ENCODE results near the gene AIPL1.

AIPL1 gene

GRCh38 chr17:6381526-6382465 is 53.1 kb downstream of the AIPL1 start:
- H3K27me3 Mint-ChIP-seq (ENCODE audit: low read depth): peaks cover 14% of the 10 kb centered on the region
- no peak for TF ChIP-seq CTCF (IDR thresholded peaks at IDR 0.05; ENCODE audit: unreplicated experiment in 3 of 3)
- H3K9me3 Mint-ChIP-seq: peaks cover 9% of the 10 kb centered on the region
- no peaks in the 10 kb centered on the region for H3K36me3 Mint-ChIP-seq (ENCODE audit: low read depth)
- no peak overlapping the region for H3K4me3 Mint-ChIP-seq
- no peaks in the 10 kb centered on the region for H3K4me1 Mint-ChIP-seq
- no peak overlapping the region for H3K27ac Mint-ChIP-seq

- TF ChIP-seq CTCF (IDR thresholded peaks at IDR 0.05; ENCODE audit: unreplicated experiment in 3 of 3): no peak
- no peak overlapping the region for H3K27ac Mint-ChIP-seq
- H3K27me3 Mint-ChIP-seq (ENCODE audit: low read depth): peaks cover 14% of the 10 kb centered on the region
- H3K9me3 Mint-ChIP-seq: peaks cover 9% of the 10 kb centered on the region
- H3K4me1 Mint-ChIP-seq: no peaks in the 10 kb centered on the region
- H3K36me3 Mint-ChIP-seq (ENCODE audit: low read depth): no peaks in the 10 kb centered on the region
- no peak overlapping the region for H3K4me3 Mint-ChIP-seq
Measured at GRCh38 chr17:6380915-6381438, 53.9 kb downstream of the AIPL1 start.

- peaks cover 9% of the 10 kb centered on the region for H3K4me1 Mint-ChIP-seq
- peaks cover 24% of the 10 kb centered on the region for H3K27me3 Mint-ChIP-seq (ENCODE audit: low read depth)
- H3K36me3 Mint-ChIP-seq (ENCODE audit: low read depth): no peaks in the 10 kb centered on the region
Measured at GRCh38 chr17:6377906-6378305, 57.0 kb downstream of the AIPL1 start.

GRCh38 chr17:6376931-6377361 is 58.0 kb downstream of the AIPL1 start:
- TF ChIP-seq CTCF (IDR thresholded peaks at IDR 0.05; ENCODE audit: unreplicated experiment in 3 of 3): no peak
- no peak overlapping the region for H3K27ac Mint-ChIP-seq

More at GRCh38 chr17:6377906-6378305, 57.0 kb downstream of the AIPL1 start:
- Mint-ChIP-seq H3K27ac (no peak overlapping the region), H3K4me3 (no peak overlapping the region), H3K9me3 (peaks cover 9% of the 10 kb centered on the region)
- no peak for TF ChIP-seq CTCF (IDR thresholded peaks at IDR 0.05; ENCODE audit: unreplicated experiment in 3 of 3)

GRCh38 chr17:6374761-6375312 is 60.1 kb downstream of the AIPL1 start:
- H3K36me3 Mint-ChIP-seq (ENCODE audit: low read depth): no peaks in the 10 kb centered on the region
- peaks cover 21% of the 10 kb centered on the region for H3K27me3 Mint-ChIP-seq (ENCODE audit: low read depth)
- H3K27ac Mint-ChIP-seq: peak overlapping the region in 2 of 3 experiments; percentile 0 to 28
- peak overlapping the region in 2 of 3 experiments; percentile 51 to 55 for H3K4me3 Mint-ChIP-seq
- no peak for TF ChIP-seq CTCF (IDR thresholded peaks at IDR 0.05; ENCODE audit: unreplicated experiment in 3 of 3)
- H3K4me1 Mint-ChIP-seq: peaks cover 9% of the 10 kb centered on the region
- H3K9me3 Mint-ChIP-seq: peaks cover 7% of the 10 kb centered on the region

More at GRCh38 chr17:6376931-6377361, 58.0 kb downstream of the AIPL1 start:
- Mint-ChIP-seq H3K4me3 (no peak overlapping the region), H3K36me3 (ENCODE audit: low read depth) (no peaks in the 10 kb centered on the region), H3K27me3 (ENCODE audit: low read depth) (peaks cover 18% of the 10 kb centered on the region), H3K9me3 (peaks cover 9% of the 10 kb centered on the region), H3K4me1 (peaks cover 9% of the 10 kb centered on the region)
